Fibroblast of the aortic adventitia (primary cell): Measurements from ENCODE around the gene GDF2. TPM values are rescaled to one million over a fixed set of nuclear protein-coding genes. Genes with fewer than 3 reads are reported as not detected.

ENCODE experiments used
- DNase-seq: peaks from one replicate; pipeline ENCODE4 v3.0.0-alpha.2; 2010; ENCODE audit warnings: low read depth
- H3K4me3 ChIP-seq: 2 replicates; pipeline ENCODE4 v1.5.1; 2011; ENCODE audit warnings: low read depth, mild to moderate bottlenecking, control low read depth, low read length, moderate library complexity
- CTCF ChIP-seq: IDR thresholded peaks from 2 replicates; pipeline ENCODE4 v1.5.1; 2011; ENCODE audit warnings: mild to moderate bottlenecking, low read length, control low read depth, inconsistent platforms; ENCODE audit not compliant: insufficient read depth
- total RNA-seq: library from RNA; depleted of rRNA; stranded (reverse); fragments of >200 nt; gene quantifications from 2 replicates; pipeline ENCODE4 v1.2.3, GENCODE V29; 2012; ENCODE audit warnings: low replicate concordance

GDF2 gene
- total RNA-seq, 1 donor, result not detected

GRCh38 chr10:47376522-47377220, 54.4 kb downstream of the GDF2 start:
- no peak for TF ChIP-seq CTCF
- no peak overlapping the region for H3K4me3 ChIP-seq
- no peak for DNase-seq

Other genes with a start within 250 kb of the GDF2 start
- 11.1 TPM in 1 of 2 replicates, not detected in the other for gene GDF10, start 22.3 kb upstream of the GDF2 start, total RNA-seq
- gene RBP3, start 25.9 kb downstream of the GDF2 start, total RNA-seq, result not detected in 2 replicates
- 0.18 and 0.41 TPM in 2 replicates for gene ZNF488, start 61.8 kb downstream of the GDF2 start, total RNA-seq
- gene ANXA8, start 161.7 kb downstream of the GDF2 start, total RNA-seq, result 0.18 and 1.5 TPM in 2 replicates
- not detected in 2 replicates for gene FAM25G, start 169.2 kb downstream of the GDF2 start, total RNA-seq
- 4.2 and 7.0 TPM in 2 replicates for gene AGAP9, start 201.2 kb downstream of the GDF2 start, total RNA-seq